ENCODE measurements around the gene MAP2K5.

Gene MAP2K5

DNA sequence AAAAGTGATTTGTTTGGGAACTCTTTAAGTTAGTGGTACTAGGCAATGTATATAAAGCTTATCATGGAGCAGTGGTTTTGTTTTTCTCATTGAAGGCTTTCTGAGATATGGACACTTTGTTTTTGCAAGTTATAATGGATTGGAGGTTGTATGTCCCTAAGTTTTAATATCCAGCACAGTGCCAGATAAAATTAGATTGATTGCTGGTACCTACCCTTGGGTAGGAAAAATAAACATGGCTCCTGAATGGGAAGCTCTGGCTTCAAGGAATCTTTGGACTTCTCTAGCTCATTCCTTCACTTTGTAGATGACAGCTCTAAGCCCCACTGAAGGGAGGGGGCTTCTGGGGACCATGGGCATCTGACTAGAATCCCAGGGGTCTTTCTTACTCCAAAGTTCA, 201.1 kb downstream of the MAP2K5 start:
- TF ChIP-seq, protein P1, sequence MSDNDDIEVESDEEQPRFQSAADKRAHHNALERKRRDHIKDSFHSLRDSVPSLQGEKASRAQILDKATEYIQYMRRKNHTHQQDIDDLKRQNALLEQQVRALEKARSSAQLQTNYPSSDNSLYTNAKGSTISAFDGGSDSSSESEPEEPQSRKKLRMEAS (IDR thresholded peaks at IDR 0.05) = no peak
- no peak for TF ChIP-seq TAF1 (IDR thresholded peaks at IDR 0.05; ENCODE audit: low read depth)

DNA sequence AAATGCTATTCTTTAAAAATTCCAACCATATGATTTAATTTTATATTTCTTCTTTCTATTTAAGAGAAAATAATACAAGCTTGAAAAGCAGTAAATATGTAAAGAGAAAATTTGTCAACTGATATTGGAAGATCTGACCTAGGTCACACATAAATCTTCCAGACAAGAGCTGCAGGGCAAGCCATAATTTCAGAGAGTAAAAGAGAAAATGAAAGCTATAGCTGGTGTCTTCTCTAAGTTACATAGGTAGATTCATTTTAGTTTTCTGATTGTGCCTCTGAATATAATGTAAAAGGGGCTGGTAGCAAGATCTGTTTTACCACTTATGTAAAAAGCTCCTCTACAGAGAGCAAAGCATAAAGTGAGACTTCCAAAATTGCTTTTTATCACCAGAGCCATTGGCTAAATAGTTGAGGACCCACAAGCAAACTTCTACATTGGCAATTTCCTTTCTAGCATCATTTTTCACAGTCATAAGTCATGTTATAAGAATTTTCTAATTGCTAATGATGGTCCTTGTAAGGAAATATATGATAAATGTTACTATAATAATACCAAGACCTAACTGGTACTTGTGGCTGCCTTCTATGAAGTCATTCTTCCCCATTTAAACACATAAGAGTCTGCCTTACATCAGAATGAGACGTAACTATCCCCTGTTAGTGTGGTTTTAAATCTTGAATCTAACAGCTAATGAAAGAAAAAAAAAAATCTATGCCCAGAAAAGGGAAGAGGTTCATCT, 202.0 kb downstream of the MAP2K5 start:
- TF ChIP-seq, protein P2, sequence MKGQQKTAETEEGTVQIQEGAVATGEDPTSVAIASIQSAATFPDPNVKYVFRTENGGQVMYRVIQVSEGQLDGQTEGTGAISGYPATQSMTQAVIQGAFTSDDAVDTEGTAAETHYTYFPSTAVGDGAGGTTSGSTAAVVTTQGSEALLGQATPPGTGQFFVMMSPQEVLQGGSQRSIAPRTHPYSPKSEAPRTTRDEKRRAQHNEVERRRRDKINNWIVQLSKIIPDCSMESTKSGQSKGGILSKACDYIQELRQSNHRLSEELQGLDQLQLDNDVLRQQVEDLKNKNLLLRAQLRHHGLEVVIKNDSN (IDR thresholded peaks at IDR 0.05) = no peak
- no peak for TF ChIP-seq CEBPB (IDR thresholded peaks at IDR 0.05)
- TF ChIP-seq RAD21 (IDR thresholded peaks at IDR 0.05; ENCODE audit: low read depth) = no peak
- TF ChIP-seq, protein P3, sequence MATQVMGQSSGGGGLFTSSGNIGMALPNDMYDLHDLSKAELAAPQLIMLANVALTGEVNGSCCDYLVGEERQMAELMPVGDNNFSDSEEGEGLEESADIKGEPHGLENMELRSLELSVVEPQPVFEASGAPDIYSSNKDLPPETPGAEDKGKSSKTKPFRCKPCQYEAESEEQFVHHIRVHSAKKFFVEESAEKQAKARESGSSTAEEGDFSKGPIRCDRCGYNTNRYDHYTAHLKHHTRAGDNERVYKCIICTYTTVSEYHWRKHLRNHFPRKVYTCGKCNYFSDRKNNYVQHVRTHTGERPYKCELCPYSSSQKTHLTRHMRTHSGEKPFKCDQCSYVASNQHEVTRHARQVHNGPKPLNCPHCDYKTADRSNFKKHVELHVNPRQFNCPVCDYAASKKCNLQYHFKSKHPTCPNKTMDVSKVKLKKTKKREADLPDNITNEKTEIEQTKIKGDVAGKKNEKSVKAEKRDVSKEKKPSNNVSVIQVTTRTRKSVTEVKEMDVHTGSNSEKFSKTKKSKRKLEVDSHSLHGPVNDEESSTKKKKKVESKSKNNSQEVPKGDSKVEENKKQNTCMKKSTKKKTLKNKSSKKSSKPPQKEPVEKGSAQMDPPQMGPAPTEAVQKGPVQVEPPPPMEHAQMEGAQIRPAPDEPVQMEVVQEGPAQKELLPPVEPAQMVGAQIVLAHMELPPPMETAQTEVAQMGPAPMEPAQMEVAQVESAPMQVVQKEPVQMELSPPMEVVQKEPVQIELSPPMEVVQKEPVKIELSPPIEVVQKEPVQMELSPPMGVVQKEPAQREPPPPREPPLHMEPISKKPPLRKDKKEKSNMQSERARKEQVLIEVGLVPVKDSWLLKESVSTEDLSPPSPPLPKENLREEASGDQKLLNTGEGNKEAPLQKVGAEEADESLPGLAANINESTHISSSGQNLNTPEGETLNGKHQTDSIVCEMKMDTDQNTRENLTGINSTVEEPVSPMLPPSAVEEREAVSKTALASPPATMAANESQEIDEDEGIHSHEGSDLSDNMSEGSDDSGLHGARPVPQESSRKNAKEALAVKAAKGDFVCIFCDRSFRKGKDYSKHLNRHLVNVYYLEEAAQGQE (IDR thresholded peaks at IDR 0.05; ENCODE audit: low read depth) = no peak
- TF ChIP-seq TEAD4 (IDR thresholded peaks at IDR 0.05) = no peak
- no peak for TF ChIP-seq TCF12 (IDR thresholded peaks at IDR 0.05; ENCODE audit: low read depth)
- no peak for TF ChIP-seq TAF1 (IDR thresholded peaks at IDR 0.05; ENCODE audit: low read depth)
- no peak for TF ChIP-seq EP300 (IDR thresholded peaks at IDR 0.05; ENCODE audit: borderline replicate concordance)

DNA sequence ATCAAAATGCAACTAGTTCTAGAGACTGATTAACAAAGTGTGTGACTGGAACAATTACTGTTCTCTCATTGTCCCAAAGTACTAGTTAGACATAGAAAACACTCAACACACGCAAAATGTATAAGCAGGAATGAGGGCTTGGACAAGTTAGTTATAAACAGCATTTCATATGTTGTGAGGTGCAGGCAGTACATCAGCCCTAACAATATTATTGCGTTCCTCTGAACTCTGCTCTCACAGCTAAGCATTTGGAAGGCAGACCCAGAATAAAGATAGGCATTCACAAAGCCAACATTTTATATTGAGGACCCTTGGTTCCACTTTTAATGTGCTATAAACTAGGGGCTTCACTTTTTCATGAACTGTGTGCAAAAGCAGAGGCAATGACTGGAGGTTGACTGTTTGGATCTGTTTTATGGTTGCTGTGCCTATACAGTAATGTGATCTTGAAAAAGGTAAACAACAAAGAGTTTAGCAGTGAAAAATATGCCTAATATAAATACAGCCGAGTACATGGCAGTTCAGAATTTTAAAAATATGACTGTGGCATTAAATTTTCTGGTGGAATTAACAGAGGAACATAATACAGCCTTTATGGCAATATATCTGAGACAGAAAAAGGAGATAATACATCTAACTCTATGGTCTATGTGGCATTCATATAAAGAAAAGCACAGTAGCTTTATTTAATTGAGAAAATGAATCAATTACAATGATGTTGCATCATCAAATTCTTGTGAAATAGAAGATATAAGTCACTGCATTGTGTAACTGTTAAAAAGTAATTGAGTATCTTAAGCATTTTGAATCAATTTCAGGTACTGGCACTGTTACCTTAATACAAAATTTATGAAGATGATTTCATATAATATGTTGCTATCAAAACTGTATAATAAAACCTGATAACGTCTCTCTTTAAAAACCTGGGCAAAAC, 202.8 kb downstream of the MAP2K5 start:
- no peak for TF ChIP-seq TEAD4 (IDR thresholded peaks at IDR 0.05)
- TF ChIP-seq, protein P1 (IDR thresholded peaks at IDR 0.05) = no peak
- TF ChIP-seq CEBPB (IDR thresholded peaks at IDR 0.05) = peak; percentile 58
- no peak for TF ChIP-seq CREB1 (IDR thresholded peaks at IDR 0.05; ENCODE audit: low read depth)
- TF ChIP-seq YY1 (IDR thresholded peaks at IDR 0.05; ENCODE audit: low read depth) = no peak
- no peak for TF ChIP-seq TAF1 (IDR thresholded peaks at IDR 0.05; ENCODE audit: low read depth)
- no peak for TF ChIP-seq EGR1 (IDR thresholded peaks at IDR 0.05)

DNA sequence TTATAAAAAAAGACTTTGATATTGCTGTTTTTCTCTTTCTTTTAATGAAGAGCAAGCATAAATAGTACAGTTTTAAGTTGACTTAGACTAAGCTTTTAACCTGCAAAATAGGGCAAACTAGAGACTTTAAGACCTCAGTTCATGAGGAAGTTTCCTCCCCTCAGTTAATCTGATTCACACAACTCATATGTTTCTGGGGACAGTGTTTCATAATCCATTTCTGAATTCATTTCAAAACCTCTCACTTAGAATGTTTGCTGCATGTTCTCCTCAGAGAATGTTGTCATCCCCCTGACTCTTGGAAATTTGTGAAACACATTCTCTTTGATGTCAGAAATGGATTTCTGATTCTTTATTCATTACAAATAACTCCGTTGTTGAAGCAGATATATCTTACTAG, 203.5 kb downstream of the MAP2K5 start:
- TF ChIP-seq, protein P3 (IDR thresholded peaks at IDR 0.05; ENCODE audit: low read depth) = no peak
- no peak for TF ChIP-seq FOXM1 (IDR thresholded peaks at IDR 0.05; ENCODE audit: borderline replicate concordance, low read depth)
- no peak for TF ChIP-seq EP300 (IDR thresholded peaks at IDR 0.05; ENCODE audit: borderline replicate concordance)
- TF ChIP-seq, protein P1 (IDR thresholded peaks at IDR 0.05) = no peak

DNA sequence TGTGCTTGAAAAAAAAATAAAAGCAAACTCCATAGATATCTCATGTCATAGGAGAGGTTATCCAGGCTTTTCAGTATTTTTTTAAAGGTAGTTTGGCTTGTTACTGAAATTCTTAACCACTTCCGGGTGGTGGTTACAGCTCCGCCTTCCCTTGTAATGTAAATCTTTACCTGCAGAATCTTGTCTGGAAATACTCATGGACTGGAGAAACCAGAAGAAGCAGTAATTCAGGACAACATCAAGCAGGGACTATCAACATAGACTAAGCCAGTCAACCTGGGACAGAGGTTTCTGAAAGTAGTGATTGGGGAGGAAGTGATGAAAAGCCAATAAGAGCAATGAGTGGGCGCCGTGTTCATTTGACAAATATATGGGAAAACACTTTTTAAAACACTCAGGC, 203.9 kb downstream of the MAP2K5 start:
- TF ChIP-seq FOXM1 (IDR thresholded peaks at IDR 0.05; ENCODE audit: borderline replicate concordance, low read depth) (no peak), TAF1 (IDR thresholded peaks at IDR 0.05; ENCODE audit: low read depth) (no peak), TCF12 (IDR thresholded peaks at IDR 0.05; ENCODE audit: low read depth) (no peak), YY1 (IDR thresholded peaks at IDR 0.05; ENCODE audit: low read depth) (no peak), ZBTB7A (IDR thresholded peaks at IDR 0.05; ENCODE audit: low read depth) (no peak), CEBPB (IDR thresholded peaks at IDR 0.05) (no peak), CREB1 (IDR thresholded peaks at IDR 0.05; ENCODE audit: low read depth) (no peak), RAD21 (IDR thresholded peaks at IDR 0.05; ENCODE audit: low read depth) (no peak), EP300 (IDR thresholded peaks at IDR 0.05; ENCODE audit: borderline replicate concordance) (no peak)
- TF ChIP-seq, protein P2 (IDR thresholded peaks at IDR 0.05) = no peak
- TF ChIP-seq, protein P3 (IDR thresholded peaks at IDR 0.05; ENCODE audit: low read depth) = no peak
